Neuronal stem cell (in vitro differentiated cells): ENCODE data around the gene VEZT.
"Not testable (repeated sequence)": the region's sequence is repeated elsewhere in the genome, so short reads cannot be mapped to it uniquely, and the experiment has no call there.

Source experiments
- DNase-seq: peaks from one replicate; pipeline ENCODE4 v3.0.0-alpha.2; 2013; ENCODE audit warnings: low spot score
- H2AFZ ChIP-seq: one replicate; pipeline ENCODE4 v1.6.1; 2013; ENCODE audit warnings: mild to moderate bottlenecking, low read length, inconsistent platforms
- H2AK5ac ChIP-seq: 2 replicates; pipeline ENCODE4 v1.6.1; 2013; ENCODE audit warnings: low read depth, mild to moderate bottlenecking, inconsistent platforms, low read length, moderate library complexity, mixed read lengths
- H2BK120ac ChIP-seq: 2 replicates; pipeline ENCODE4 v1.6.1; 2013; ENCODE audit warnings: low read depth, mild to moderate bottlenecking, inconsistent platforms, low read length, moderate library complexity, mixed read lengths
- H2BK12ac ChIP-seq: one replicate; pipeline ENCODE4 v1.6.1; 2013; ENCODE audit warnings: low read length, inconsistent platforms
- H2BK15ac ChIP-seq: 2 replicates; pipeline ENCODE4 v1.6.1; 2013; ENCODE audit warnings: mild to moderate bottlenecking, low read length, inconsistent platforms, mixed read lengths
- H2BK5ac ChIP-seq: one replicate; pipeline ENCODE4 v1.6.1; 2013; ENCODE audit warnings: inconsistent platforms, mild to moderate bottlenecking, low read length, moderate library complexity
- H3K14ac ChIP-seq: one replicate; pipeline ENCODE4 v1.6.1; 2013; ENCODE audit warnings: low read length, inconsistent platforms
- H3K18ac ChIP-seq: 2 replicates; pipeline ENCODE4 v1.6.1; 2013; ENCODE audit warnings: low read length, inconsistent platforms
- H3K23ac ChIP-seq: 2 replicates; pipeline ENCODE4 v1.6.1; 2013; ENCODE audit warnings: low read depth, mild to moderate bottlenecking, mixed read lengths, low read length, inconsistent platforms; ENCODE audit not compliant: poor library complexity
- H3K27ac ChIP-seq: replicated peaks from 3 replicates; pipeline ENCODE4 v1.5.1; 2013; ENCODE audit warnings: low read length, inconsistent platforms
- H3K27me3 ChIP-seq, 3 experiments: 2 replicates each; pipeline ENCODE4 v1.6.1; 2013; ENCODE audit warnings: low read length in 3 of 3, mild to moderate bottlenecking in 2 of 3, inconsistent platforms in 1 of 3, low read depth in 1 of 3, mixed read lengths in 1 of 3, moderate library complexity in 1 of 3; ENCODE audit not compliant: control insufficient read depth in 3 of 3, insufficient read depth in 3 of 3
- H3K36me3 ChIP-seq, 2 donors: replicated peaks in 1 of 2; 2 replicates each; pipeline ENCODE4 v1.6.1; 2013; ENCODE audit warnings: low read length in 2 of 2; ENCODE audit not compliant: control insufficient read depth in 2 of 2, insufficient read depth in 2 of 2
- H3K4ac ChIP-seq: 2 replicates; pipeline ENCODE4 v1.6.1; 2013; ENCODE audit warnings: inconsistent platforms, mild to moderate bottlenecking, low read length, moderate library complexity
- H3K4me1 ChIP-seq, 2 donors: 1 replicate in 1 of 2; 2 replicates in 1 of 2; pipeline ENCODE4 v1.6.1; 2013; ENCODE audit warnings: low read length in 2 of 2, low read depth in 1 of 2; ENCODE audit not compliant: control insufficient read depth in 2 of 2, insufficient read depth in 1 of 2
- H3K4me2 ChIP-seq: one replicate; pipeline ENCODE4 v1.6.1; 2013; ENCODE audit warnings: mild to moderate bottlenecking, low read length, inconsistent platforms; ENCODE audit not compliant: insufficient read depth, poor library complexity, severe bottlenecking
- H3K4me3 ChIP-seq, 2 donors: 2 replicates each; pipeline ENCODE4 v1.5.1; 2013; ENCODE audit warnings: low read length in 2 of 2, mild to moderate bottlenecking in 2 of 2, inconsistent platforms in 1 of 2, moderate library complexity in 1 of 2
- H3K79me1 ChIP-seq: one replicate; pipeline ENCODE4 v1.6.1; 2013; ENCODE audit warnings: low read depth, mild to moderate bottlenecking, inconsistent platforms, low read length, moderate library complexity
- H3K9ac ChIP-seq: one replicate; pipeline ENCODE4 v1.6.1; 2013; ENCODE audit warnings: mild to moderate bottlenecking, low read depth, low read length, inconsistent platforms; ENCODE audit not compliant: poor library complexity
- H3K9me3 ChIP-seq, 2 donors: replicated peaks in 1 of 2; 2 replicates each; pipeline versions ENCODE3 to v1.6.1; 2013; ENCODE audit warnings: low read length in 2 of 2, mild to moderate bottlenecking in 2 of 2, inconsistent platforms in 1 of 2, low read depth in 1 of 2, mixed read lengths in 1 of 2, moderate library complexity in 1 of 2; ENCODE audit not compliant: control insufficient read depth in 2 of 2, insufficient read depth in 1 of 2
- H4K8ac ChIP-seq: one replicate; pipeline ENCODE4 v1.6.1; 2013; ENCODE audit warnings: low read depth, mild to moderate bottlenecking, inconsistent platforms, low read length, moderate library complexity
- H4K91ac ChIP-seq: one replicate; pipeline ENCODE4 v1.6.1; 2013; ENCODE audit warnings: low read length, low read depth, mild to moderate bottlenecking, inconsistent platforms; ENCODE audit not compliant: poor library complexity
- WGBS, 2 donors: extraction: QIAGEN DNeasy Blood & Tissue Kit; methylation state at CpG; one replicate each; pipeline ENCODE4 v1.1.7; 2013; ENCODE audit warnings: missing lambda C conversion rate in 2 of 2, mixed read lengths in 1 of 2; ENCODE audit not compliant: insufficient read length in 2 of 2, insufficient replicate concordance in 1 of 2; ENCODE audit errors: extremely low coverage in 2 of 2; 5-methylcytosine and 5-hydroxymethylcytosine counted together

VEZT gene

DNA sequence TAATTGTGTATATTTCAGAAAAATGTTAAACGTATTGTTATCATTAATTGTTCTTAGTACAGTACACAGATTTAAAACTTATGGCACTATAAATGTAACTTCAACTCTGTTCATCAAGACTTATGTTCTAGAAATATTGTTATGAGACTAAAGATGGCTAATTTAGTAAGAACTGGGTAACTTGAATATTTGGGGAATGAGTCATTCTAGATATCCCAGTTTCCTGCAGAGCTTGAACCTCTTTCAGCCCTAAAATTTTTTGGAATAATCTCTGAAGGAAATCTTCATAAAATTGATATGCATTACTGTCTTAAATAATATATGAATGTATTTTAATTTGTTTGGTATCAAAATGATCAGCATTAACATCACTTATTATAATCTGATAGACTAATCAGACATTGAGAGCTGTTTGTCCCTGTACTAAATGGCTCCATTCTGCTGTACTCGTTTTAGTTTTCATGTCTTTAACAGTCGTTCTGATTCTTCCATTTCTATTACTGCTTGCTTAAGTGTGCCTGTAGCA lies 87.1 kb downstream of the VEZT start:
- no peak for DNase-seq
- Histone ChIP-seq H3K4ac (no peak overlapping the region), H3K18ac (no peak overlapping the region), H3K79me1 (no peaks in the 10 kb centered on the region), H3K14ac (no peak overlapping the region), H4K8ac (no peak overlapping the region), H3K27me3 (no peaks in the 10 kb centered on the region), H4K91ac (no peak overlapping the region), H3K4me2 (no peak overlapping the region), H3K9me3 (no peaks in the 10 kb centered on the region), H3K23ac (no peak overlapping the region), H2BK120ac (no peak overlapping the region), H2BK15ac (no peak overlapping the region), H3K4me1 (peaks cover 2 to 3% of the 10 kb centered on the region in 2 donors), H2AK5ac (no peak overlapping the region), H3K36me3 (peaks cover 5 to 90% of the 10 kb centered on the region in 2 donors), H3K9ac (no peak overlapping the region), H3K4me3 (no peak overlapping the region), H2BK5ac (no peak overlapping the region), H3K27ac (no peak overlapping the region), H2BK12ac (no peak overlapping the region), H2AFZ (no peak overlapping the region)
- WGBS, 2 donors, result no CpG with 5 or more reads among the region's 3 CpGs

DNA sequence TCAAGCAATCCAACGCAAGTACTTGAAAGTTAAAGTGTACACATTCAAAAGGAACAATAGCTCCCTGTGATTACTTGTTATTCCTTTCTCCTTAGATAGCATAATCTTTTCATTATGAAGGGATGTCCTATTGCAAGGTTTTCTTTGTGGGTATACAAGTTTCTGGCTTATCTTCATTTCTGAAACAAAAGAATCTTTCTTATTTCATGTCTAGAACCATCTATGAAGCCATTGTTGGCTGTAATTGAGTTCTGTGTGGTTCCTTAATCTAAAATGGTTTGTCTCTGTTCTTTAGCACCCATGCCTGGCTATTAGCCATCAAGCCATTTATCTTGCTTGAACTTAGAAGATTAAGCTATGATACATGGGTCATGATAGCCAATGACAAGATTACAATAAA lies 95.0 kb downstream of the VEZT start:
- H3K79me1 ChIP-seq, result no peaks in the 10 kb centered on the region
- no peak overlapping the region for H2AFZ ChIP-seq
- H2BK15ac ChIP-seq, result no peak overlapping the region
- no peak overlapping the region for H3K4me2 ChIP-seq
- no peak overlapping the region for H2BK5ac ChIP-seq
- WGBS, 2 donors, result no CpG with 5 or more reads among the region's 1 CpG
- no peak overlapping the region for H4K91ac ChIP-seq
- H3K27ac ChIP-seq, result no peak overlapping the region
- H3K4me3 ChIP-seq, result no peak overlapping the region
- H3K14ac ChIP-seq, result no peak overlapping the region
- H3K23ac ChIP-seq, result no peak overlapping the region
- peaks cover 2 to 30% of the 10 kb centered on the region in 2 donors for H3K36me3 ChIP-seq
- no peak overlapping the region for H2BK120ac ChIP-seq
- no peak overlapping the region for H4K8ac ChIP-seq
- H3K27me3 ChIP-seq, result no peaks in the 10 kb centered on the region
- H2AK5ac ChIP-seq, result no peak overlapping the region
- no peak for DNase-seq
- H3K9me3 ChIP-seq, result no peaks in the 10 kb centered on the region
- no peak overlapping the region for H3K4ac ChIP-seq
- no peak overlapping the region for H3K9ac ChIP-seq
- no peaks in the 10 kb centered on the region for H3K4me1 ChIP-seq
- no peak overlapping the region for H2BK12ac ChIP-seq
- H3K18ac ChIP-seq, result no peak overlapping the region

- not testable (repeated sequence) for H3K4me2 ChIP-seq, H3K14ac ChIP-seq, H2AK5ac ChIP-seq, H2BK15ac ChIP-seq, H3K4ac ChIP-seq, H3K27me3 ChIP-seq, H2BK120ac ChIP-seq, H3K4me3 ChIP-seq, H3K27ac ChIP-seq, DNase-seq, H3K18ac ChIP-seq, H4K91ac ChIP-seq, H2BK12ac ChIP-seq, H3K9me3 ChIP-seq, H4K8ac ChIP-seq, H3K23ac ChIP-seq, H3K36me3 ChIP-seq, H3K79me1 ChIP-seq, H2BK5ac ChIP-seq, H2AFZ ChIP-seq, H3K4me1 ChIP-seq, H3K9ac ChIP-seq
- whole genome bisulfite sequencing, 2 donors, result no CpG with 5 or more reads among the region's 6 CpGs
Observed at GRCh38 chr12:95314756-95315155, 97.1 kb downstream of the VEZT start.

DNA sequence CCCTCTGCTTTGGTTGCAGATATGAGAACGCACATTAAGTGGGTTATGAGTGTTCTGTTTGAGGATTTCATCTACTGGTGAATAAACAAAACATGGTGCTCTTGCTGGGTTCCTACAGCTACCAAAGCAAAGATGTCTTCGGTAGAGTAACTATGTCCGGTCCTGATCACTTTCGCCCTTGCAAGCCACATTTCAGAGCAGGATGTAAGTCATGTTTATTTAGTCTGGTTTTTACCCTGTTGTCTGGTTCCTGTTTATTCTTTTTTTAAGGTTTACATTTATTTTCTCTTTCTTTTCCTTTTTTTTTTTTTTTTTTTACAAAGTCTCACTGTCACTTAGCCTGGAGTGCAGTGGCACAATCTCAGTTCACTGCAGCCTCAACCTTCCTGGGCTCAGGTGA lies 99.2 kb downstream of the VEZT start:
- H3K4me1 ChIP-seq, result no peaks in the 10 kb centered on the region
- H4K8ac ChIP-seq, result no peak overlapping the region
- H3K27me3 ChIP-seq, result no peaks in the 10 kb centered on the region
- no peak overlapping the region for H2BK15ac ChIP-seq
- H3K9ac ChIP-seq, result no peak overlapping the region
- no peak overlapping the region for H2BK120ac ChIP-seq
- H4K91ac ChIP-seq, result no peak overlapping the region
- no peak overlapping the region for H3K18ac ChIP-seq
- H3K4me3 ChIP-seq, result no peak overlapping the region
- H3K9me3 ChIP-seq, result no peaks in the 10 kb centered on the region
- no peaks in the 10 kb centered on the region for H3K36me3 ChIP-seq
- no peak overlapping the region for H3K27ac ChIP-seq
- H2AK5ac ChIP-seq, result no peak overlapping the region
- H2AFZ ChIP-seq, result no peak overlapping the region
- H3K79me1 ChIP-seq, result no peaks in the 10 kb centered on the region
- no CpG with 5 or more reads among the region's 4 CpGs for WGBS, 2 donors
- H3K4ac ChIP-seq, result no peak overlapping the region
- H2BK5ac ChIP-seq, result no peak overlapping the region
- H3K14ac ChIP-seq, result no peak overlapping the region
- no peak overlapping the region for H2BK12ac ChIP-seq
- H3K4me2 ChIP-seq, result no peak overlapping the region
- DNase-seq, result no peak
- no peak overlapping the region for H3K23ac ChIP-seq
